HCT116 (cell line): ENCODE measurements around the gene MCF2L. TPM values are rescaled to one million over a fixed set of nuclear protein-coding genes. Genes with fewer than 3 reads are reported as not detected.

Experiments
- ATAC-seq: fragments of 200-7000 bp; cut with Tn5 transposase; 2 replicates; pipeline ENCODE4 v1.9.1; 2020; ENCODE audit warnings: mild to moderate bottlenecking, moderate library complexity
- BruUV-seq: library from RNA; stranded (reverse); fragments of 400-500 nt; replicated peaks from 2 replicates; lab custom pipeline; 2021; lab: Mats Ljungman, UMichigan
- CTCF ChIA-PET: fragments of 300-600 bp; sonication (Branson Sonifier 250); formaldehyde crosslinking; loops from one replicate; lab custom pipeline; 2021; ENCODE audit warnings: antibody characterized with exemption; lab: Charles Lee
- POLR2A ChIA-PET: fragments of 300-600, 350-600 bp; sonication (Branson Sonifier 250); formaldehyde crosslinking; loops from one replicate; lab custom pipeline; 2021; ENCODE audit warnings: antibody characterized with exemption; lab: Charles Lee
- RAD21 ChIA-PET, 2 experiments: fragments of 300-600 bp; sonication (Branson Sonifier 250); formaldehyde crosslinking; loops; one replicate each; lab custom pipeline; 2023; ENCODE audit warnings: low total read pairs in 2 of 2; ENCODE audit not compliant: uncharacterized antibody in 2 of 2, unreplicated experiment in 2 of 2, low non-redundant PET in 1 of 2; lab: Charles Lee
- DNase-seq: peaks from one replicate; pipeline ENCODE4 v3.0.0-alpha.2; 2010; ENCODE audit warnings: low read depth, low spot score
- H2AFZ ChIP-seq: fragments of 200-600 bp; shearing (Covaris generic), sonication (generic); 2 replicates; pipeline ENCODE4 v1.6.1; 2017; ENCODE audit warnings: low read depth, mixed run types, mixed read lengths, antibody characterized with exemption, low read length; ENCODE audit not compliant: poor library complexity, severe bottlenecking
- H3K27ac ChIP-seq: 2 replicates; pipeline ENCODE4 v1.5.1; 2012; ENCODE audit warnings: low read depth, low read length
- H3K27me3 ChIP-seq: fragments of 200-600 bp; sonication (generic); 2 replicates; pipeline ENCODE4 v1.6.1; 2016; ENCODE audit warnings: mixed run types, low read length, mixed read lengths; ENCODE audit not compliant: insufficient read depth
- H3K36me3 ChIP-seq, 2 experiments: fragments of 200-500 bp in 1 of 2; fragments of 200-600 bp in 1 of 2; sonication (Bioruptor generic) in 1 of 2; sonication (generic) in 1 of 2; 2 replicates each; pipeline versions ENCODE4 v1.5.1 to v1.6.1; 2014 to 2016; ENCODE audit warnings: low read length in 2 of 2, inconsistent platforms in 1 of 2, mixed read lengths in 1 of 2, mixed run types in 1 of 2; ENCODE audit not compliant: insufficient read depth in 2 of 2, control insufficient read depth in 1 of 2
- H3K4me1 ChIP-seq, 2 experiments: fragments of 200-600 bp in 1 of 2; sonication (generic) in 1 of 2; 2 replicates each; pipeline versions ENCODE4 v1.5.1 to v1.6.1; 2012 to 2017; ENCODE audit warnings: low read length in 2 of 2, inconsistent platforms in 1 of 2, mild to moderate bottlenecking in 1 of 2, mixed read lengths in 1 of 2, mixed run types in 1 of 2, moderate library complexity in 1 of 2; ENCODE audit not compliant: insufficient read depth in 2 of 2, control insufficient read depth in 1 of 2
- H3K4me2 ChIP-seq: fragments of 200-600 bp; sonication (generic); 2 replicates; pipeline ENCODE4 v1.6.1; 2017; ENCODE audit warnings: mixed run types, low read length, mixed read lengths
- H3K4me3 ChIP-seq, 2 experiments: fragments of 200-600 bp in 1 of 2; sonication (generic) in 1 of 2; replicated peaks in 1 of 2; 2 replicates each; pipeline ENCODE4 v1.5.1; 2011 to 2016; ENCODE audit warnings: low read length in 2 of 2, control low read depth in 1 of 2, low read depth in 1 of 2, mild to moderate bottlenecking in 1 of 2, mixed read lengths in 1 of 2, mixed run types in 1 of 2
- H3K79me2 ChIP-seq: fragments of 200-600 bp; sonication (generic); 2 replicates; pipeline ENCODE4 v1.6.1; 2017; ENCODE audit warnings: mild to moderate bottlenecking, mixed run types, low read length, moderate library complexity, mixed read lengths; ENCODE audit not compliant: insufficient read depth
- H3K9ac ChIP-seq: fragments of 200-600 bp; sonication (generic); 2 replicates; pipeline ENCODE4 v1.6.1; 2016; ENCODE audit warnings: low read length, mixed read lengths
- H3K9me2 ChIP-seq: fragments of 200-600 bp; sonication (generic), shearing (Covaris generic); 2 replicates; pipeline ENCODE4 v1.6.1; 2017; ENCODE audit warnings: mixed run types, mild to moderate bottlenecking, moderate library complexity; ENCODE audit not compliant: insufficient read depth
- H3K9me3 ChIP-seq, 2 experiments: fragments of 200-500 bp in 1 of 2; fragments of 200-600 bp in 1 of 2; sonication (Bioruptor generic) in 1 of 2; sonication (generic) in 1 of 2; 2 replicates each; pipeline ENCODE4 v1.6.1; 2014 to 2017; ENCODE audit warnings: low read length in 2 of 2, mixed read lengths in 2 of 2, inconsistent platforms in 1 of 2, low read depth in 1 of 2, mild to moderate bottlenecking in 1 of 2, mixed run types in 1 of 2, moderate library complexity in 1 of 2; ENCODE audit not compliant: control insufficient read depth in 1 of 2, insufficient read depth in 1 of 2
- H4K20me1 ChIP-seq: fragments of 200-600 bp; sonication (generic), shearing (Covaris generic); 2 replicates; pipeline ENCODE4 v1.6.1; 2017; ENCODE audit warnings: mixed run types, mild to moderate bottlenecking, moderate library complexity; ENCODE audit not compliant: insufficient read depth
- CBX3 ChIP-seq: IDR thresholded peaks from 2 replicates; pipeline ENCODE4 v1.6.1; 2012; ENCODE audit warnings: low read depth
- CEBPB ChIP-seq: IDR thresholded peaks from 2 replicates; pipeline ENCODE4 v1.6.1; 2012; ENCODE audit warnings: low read depth
- CTCF ChIP-seq, 3 experiments: fragments of 200-600 bp in 1 of 3; sonication (generic) in 1 of 3; IDR thresholded peaks in 2 of 3; conservative IDR thresholded peaks in 1 of 3; 2 replicates each; pipeline ENCODE4 v1.5.1; 2012 to 2017; ENCODE audit warnings: low read depth in 2 of 3, low read length in 2 of 3, antibody characterized with exemption in 1 of 3, borderline replicate concordance in 1 of 3, control low read depth in 1 of 3, mild to moderate bottlenecking in 1 of 3, mixed read lengths in 1 of 3, mixed run types in 1 of 3, moderate library complexity in 1 of 3; ENCODE audit not compliant: insufficient read depth in 1 of 3
- FOSL1 ChIP-seq: IDR thresholded peaks from 2 replicates; pipeline ENCODE4 v1.6.1; 2012; ENCODE audit warnings: low read depth
- POLR2AphosphoS5 ChIP-seq: IDR thresholded peaks from 2 replicates; pipeline ENCODE4 v1.6.1; 2011; ENCODE audit warnings: mild to moderate bottlenecking, low read depth, low read length, moderate library complexity
- REST ChIP-seq: IDR thresholded peaks from 2 replicates; pipeline ENCODE4 v1.6.1; 2012; ENCODE audit warnings: low read depth
- SIN3A ChIP-seq: IDR thresholded peaks from 2 replicates; pipeline ENCODE4 v1.6.1; 2012; ENCODE audit warnings: low read depth
- TCF7L2 ChIP-seq: IDR thresholded peaks from 2 replicates; pipeline ENCODE4 v1.7.0; 2011; ENCODE audit warnings: borderline replicate concordance, inconsistent platforms; ENCODE audit not compliant: insufficient read depth, insufficient read length; ENCODE audit errors: extremely low read depth
- ZBTB33 ChIP-seq: IDR thresholded peaks from 2 replicates; pipeline ENCODE4 v1.6.1; 2011; ENCODE audit warnings: mild to moderate bottlenecking, low read length, moderate library complexity; ENCODE audit not compliant: insufficient replicate concordance; ENCODE audit errors: extremely low read depth
- intact Hi-C: fragments of 100-400 bp; cut with micrococcal nuclease; formaldehyde crosslinking; loops from 2 replicates; pipeline ENCODE4 v1.10.0; 2022
- total RNA-seq: library from RNA; stranded (reverse); gene quantifications from one replicate; pipeline ENCODE4 v1.2.1, GENCODE V29; 2021; ENCODE audit not compliant: unreplicated experiment

MCF2L gene
- total RNA-seq, 1 experiment from 2014 or later = 19.3 TPM

- H3K27ac ChIP-seq = no peak overlapping the region
- H3K9me2 ChIP-seq = no peaks in the 10 kb centered on the region
- no peaks in the 10 kb centered on the region for H4K20me1 ChIP-seq
- TF ChIP-seq SIN3A (no peak), CTCF (IDR thresholded peaks at IDR 0.05 in 2 of 3, conservative IDR thresholded peaks at IDR 0.05 in 1 of 3; ENCODE audit: borderline replicate concordance in 1 of 3, insufficient read depth in 1 of 3, low read depth in 2 of 3, low read length in 2 of 3) (no peak), TCF7L2 (no peak), FOSL1 (no peak), POLR2AphosphoS5 (no peak), CBX3 (no peak), ZBTB33 (no peak), CEBPB (no peak), REST (no peak)
- TF ChIP-seq, all 23 proteins: peak for 0
- CTCF ChIA-PET = no interaction called here
- no peaks in the 10 kb centered on the region for H3K79me2 ChIP-seq
- H3K4me2 ChIP-seq = no peak overlapping the region
- RAD21 ChIA-PET = no interaction called here
- no peak for ATAC-seq
- no peaks in the 10 kb centered on the region for H3K27me3 ChIP-seq
- no peaks in the 10 kb centered on the region for H3K36me3 ChIP-seq
- H3K4me3 ChIP-seq = no peak overlapping the region
- POLR2A ChIA-PET = no interaction called here
- BruUV-seq = no TSS peak
- H2AFZ ChIP-seq = no peak overlapping the region
- DNase-seq = no peak
- no peak overlapping the region for H3K9ac ChIP-seq
- intact Hi-C loops = no loop called here
- H3K4me1 ChIP-seq = peaks cover 2 to 7% of the 10 kb centered on the region in 2 experiments
- H3K9me3 ChIP-seq = no peaks in the 10 kb centered on the region
These were observed 179.4 kb downstream of the MCF2L start for GRCh38 chr13:113148407-113148806.
